Stimulated activated CD4-positive, alpha-beta T cell treated with anti-CD3 and anti-CD28 coated beads, TNF-alpha, amount 100 ng/mL, for 1 hour (primary cell): ENCODE data around the gene RAD51D.
"Not testable (repeated sequence)": the region's sequence is repeated elsewhere in the genome, so short reads cannot be mapped to it uniquely, and the experiment has no call there.

Source experiments
- DNase-seq, 3 donors: peaks; one replicate each; pipeline ENCODE4 v3.0.0-alpha.2; 2020; ENCODE audit warnings: low read depth in 3 of 3, low spot score in 1 of 3

Gene RAD51D

GRCh38 chr17:35094902-35095301 is 24.8 kb downstream of the RAD51D start:
- no peak for DNase-seq

GRCh38 chr17:35090707-35091106 is 29.0 kb downstream of the RAD51D start:
- not testable (repeated sequence) for DNase-seq

- peak; percentile 6 to 22 (median 13) for DNase-seq
These were observed 29.9 kb downstream of the RAD51D start for GRCh38 chr17:35089586-35090296.

GRCh38 chr17:35088881-35089585 is 30.6 kb downstream of the RAD51D start:
- DNase-seq, result peak; percentile 79 to 91 (median 86)

- DNase-seq, result no peak
These were observed 31.2 kb downstream of the RAD51D start for GRCh38 chr17:35088356-35088880.

- no peak for DNase-seq
These were observed 31.8 kb downstream of the RAD51D start for GRCh38 chr17:35087731-35088355.

- DNase-seq, result no peak
These were observed 32.6 kb downstream of the RAD51D start for GRCh38 chr17:35086931-35087573.

GRCh38 chr17:35086164-35086563 is 33.5 kb downstream of the RAD51D start:
- no peak for DNase-seq

- no peak for DNase-seq
These were observed 34.7 kb downstream of the RAD51D start for GRCh38 chr17:35084987-35085386.

- DNase-seq, result no peak
These were observed 36.6 kb downstream of the RAD51D start for GRCh38 chr17:35083071-35083470.

- DNase-seq, result no peak
These were observed 37.5 kb downstream of the RAD51D start for GRCh38 chr17:35082073-35082657.

- no peak for DNase-seq
These were observed 38.0 kb downstream of the RAD51D start for GRCh38 chr17:35081638-35082037.

GRCh38 chr17:35080536-35080935 is 39.1 kb downstream of the RAD51D start:
- DNase-seq, result no peak

- no peak for DNase-seq
These were observed 39.9 kb downstream of the RAD51D start for GRCh38 chr17:35079547-35080423.

GRCh38 chr17:35076874-35077273 is 42.8 kb downstream of the RAD51D start:
- no peak for DNase-seq

- DNase-seq, result no peak
These were observed 44.7 kb downstream of the RAD51D start for GRCh38 chr17:35074711-35075707.

- no peak for DNase-seq
These were observed 45.6 kb downstream of the RAD51D start for GRCh38 chr17:35073991-35074627.

GRCh38 chr17:35073183-35073790 is 46.4 kb downstream of the RAD51D start:
- DNase-seq, result no peak
